Endothelial cell of hepatic sinusoid (primary cell): Measurements from ENCODE around the gene SYCE3.

Experiments used
- in situ Hi-C: cut with HindIII; loops from 2 replicates; pipeline ENCODE4 v1.10.0; 2017; ENCODE audit warnings: low sequenced_read_pairs

Gene SYCE3

DNA sequence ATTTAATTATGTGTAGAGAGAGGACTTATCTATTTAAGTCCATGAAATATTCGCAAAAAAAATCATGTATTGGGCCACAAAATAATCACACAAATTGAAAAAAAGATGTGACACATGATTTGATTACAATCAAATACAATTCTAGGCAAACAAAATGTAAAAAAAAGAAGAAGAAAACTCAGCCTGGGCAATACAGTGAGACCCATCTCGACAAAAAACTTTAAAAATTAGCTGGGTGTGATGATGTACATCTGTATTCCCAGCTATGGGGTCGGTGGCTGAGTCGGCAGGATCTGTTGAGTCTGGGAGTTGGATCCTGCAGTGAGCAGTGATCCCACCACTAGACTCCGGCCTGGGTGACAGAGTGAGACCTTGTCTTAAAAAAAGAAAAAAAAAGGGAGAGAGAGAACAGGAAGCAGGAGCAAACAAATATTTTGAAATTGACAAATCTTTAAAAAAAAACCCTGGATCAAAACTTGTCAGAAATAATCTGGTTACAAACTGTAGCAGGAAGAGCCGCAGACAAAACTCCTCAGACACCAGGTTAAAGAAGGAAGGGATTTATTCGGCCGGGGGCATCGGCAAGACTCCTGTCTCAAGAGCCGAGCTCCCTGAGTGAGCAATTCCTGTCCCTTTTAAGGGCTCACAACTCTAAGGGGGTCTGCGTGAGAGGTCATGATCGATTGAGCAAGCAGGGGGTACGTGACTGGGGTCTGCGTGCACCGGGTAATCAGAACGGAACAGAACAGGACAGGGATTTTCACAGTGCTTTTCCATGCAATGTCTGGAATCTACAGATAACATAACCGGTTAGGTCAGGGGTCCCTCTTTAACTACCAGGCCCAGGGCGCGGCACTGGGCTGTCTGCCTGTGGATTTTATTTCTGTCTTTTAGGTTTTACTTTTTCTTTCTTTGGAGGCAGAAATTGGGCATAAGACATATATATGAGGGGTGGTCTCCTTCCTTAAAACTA is 29.6 kb downstream of the SYCE3 start:
- in situ Hi-C loops: no loop called here

- in situ Hi-C loops: no loop called here
These were observed 30.6 kb downstream of the SYCE3 start for GRCh38 chr22:50531962-50532674.

- in situ Hi-C loops: no loop called here
These were observed 31.2 kb downstream of the SYCE3 start for GRCh38 chr22:50531546-50531961.

GRCh38 chr22:50530877-50531545 is 31.7 kb downstream of the SYCE3 start:
- in situ Hi-C loops: no loop called here

GRCh38 chr22:50530580-50530876 is 32.2 kb downstream of the SYCE3 start:
- in situ Hi-C loops: no loop called here

DNA sequence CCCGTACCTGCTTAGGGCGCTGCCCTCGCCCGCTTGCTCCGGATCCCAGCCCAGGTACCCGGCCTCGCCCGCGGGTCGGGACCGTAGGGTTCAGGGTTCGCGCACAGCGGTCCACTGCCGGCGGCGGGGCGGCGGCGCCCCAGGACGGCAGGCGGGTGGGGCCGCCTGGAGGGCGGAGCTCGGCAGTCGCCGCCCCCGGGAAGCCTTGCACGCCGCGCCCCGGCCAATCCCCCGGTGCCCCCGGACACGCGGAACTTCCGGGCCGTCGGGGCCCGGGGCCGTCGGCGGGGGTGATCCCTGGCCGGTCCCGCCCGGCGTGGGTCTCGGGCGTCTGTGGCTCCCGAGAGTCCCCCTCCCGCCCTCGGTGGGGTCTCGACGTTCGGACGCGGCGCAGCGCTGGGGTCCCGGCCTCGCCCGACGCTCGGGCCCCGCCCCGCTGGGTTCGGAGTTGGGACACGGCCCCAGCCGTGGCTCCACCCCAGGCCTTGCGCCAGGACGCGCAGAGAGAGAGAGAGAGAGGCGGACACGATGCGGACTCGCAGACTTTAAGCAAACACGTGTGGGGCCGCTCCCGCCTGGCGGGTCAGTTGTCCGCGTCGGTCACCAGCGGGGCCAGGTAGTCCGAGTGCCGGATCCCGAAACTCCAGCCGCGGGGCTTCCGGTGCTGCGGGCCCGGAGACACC is 32.7 kb downstream of the SYCE3 start, which contains the start of gene TYMP:
TYMP (minus strand) TSS at position 116 of the 683 bp plus-strand sequence. CDS start 303 bp downstream, outside the sequence.
- in situ Hi-C loops: no loop called here

GRCh38 chr22:50529416-50529896 is 33.3 kb downstream of the SYCE3 start:
- in situ Hi-C loops: no loop called here

DNA sequence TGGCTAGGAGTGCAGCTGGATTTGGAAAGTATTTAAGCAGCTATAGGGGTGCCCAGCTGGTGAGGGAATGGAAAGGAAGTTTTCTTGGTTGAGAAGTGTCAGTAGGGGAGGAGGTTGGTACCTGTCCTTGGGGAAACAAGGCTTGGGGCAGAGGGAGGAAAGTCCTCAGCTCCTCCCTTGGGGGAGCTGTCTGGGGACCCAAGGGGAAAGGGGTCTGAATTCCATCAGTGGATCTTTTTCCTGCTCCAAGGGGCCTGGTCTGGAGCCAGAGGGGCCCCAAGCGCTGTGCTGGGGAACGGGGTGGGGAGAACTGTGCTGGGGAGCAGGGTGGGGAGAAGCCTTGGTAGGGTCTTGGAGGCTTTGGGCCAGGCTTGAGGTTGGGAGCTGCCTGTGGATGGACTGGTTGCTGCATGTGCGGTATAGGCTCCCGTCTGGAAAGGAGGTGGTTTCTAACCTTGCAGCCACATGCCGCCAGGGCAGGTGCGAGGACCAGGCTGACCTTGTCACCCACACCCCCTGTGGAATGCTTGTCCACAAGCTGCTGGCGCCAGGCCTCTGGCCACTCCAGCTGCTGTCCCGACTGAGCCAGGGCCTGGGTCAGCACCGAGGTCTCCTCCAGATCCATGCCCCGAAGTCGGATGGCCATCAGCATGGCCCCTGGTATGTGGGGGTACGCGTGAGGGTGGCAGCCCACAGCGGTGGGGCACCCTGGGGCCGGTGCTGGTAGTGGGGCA is 33.9 kb downstream of the SYCE3 start:
- in situ Hi-C loops: no loop called here

DNA sequence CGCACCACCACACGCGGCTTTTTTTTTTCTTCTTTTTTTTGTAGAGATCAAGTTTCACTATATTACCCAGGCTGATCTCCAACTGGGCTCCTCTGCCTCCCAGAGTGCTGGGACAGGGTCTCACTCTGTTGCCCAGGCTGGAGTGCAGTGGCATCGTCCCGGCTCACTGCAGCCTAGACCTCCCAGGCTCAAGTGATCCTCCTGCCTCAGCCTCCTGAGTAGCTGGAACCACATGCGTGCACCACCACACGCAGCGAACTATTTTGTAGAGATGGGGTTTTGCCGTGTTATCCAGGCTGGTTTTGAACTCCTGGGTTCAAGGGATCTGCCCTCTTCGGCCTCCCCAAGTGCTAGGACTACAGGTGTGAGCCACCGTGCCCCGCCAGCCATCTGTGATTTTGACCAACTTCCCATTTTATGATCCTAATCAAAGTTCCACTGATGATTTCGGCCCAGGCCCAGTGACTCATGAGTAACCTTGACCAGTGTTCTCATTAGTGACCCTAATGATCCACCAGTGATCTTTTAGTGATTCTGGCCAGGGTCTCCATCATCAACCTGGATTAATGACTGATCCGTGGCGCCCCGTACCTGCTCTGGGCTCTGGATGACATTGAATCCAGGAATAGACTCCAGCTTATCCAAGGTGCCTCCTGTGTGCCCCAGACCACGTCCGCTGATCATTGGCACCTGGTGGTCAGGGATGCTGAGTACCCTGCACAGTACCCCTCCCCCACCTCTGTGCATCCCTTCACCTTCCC is 34.6 kb downstream of the SYCE3 start:
- in situ Hi-C loops: no loop called here

DNA sequence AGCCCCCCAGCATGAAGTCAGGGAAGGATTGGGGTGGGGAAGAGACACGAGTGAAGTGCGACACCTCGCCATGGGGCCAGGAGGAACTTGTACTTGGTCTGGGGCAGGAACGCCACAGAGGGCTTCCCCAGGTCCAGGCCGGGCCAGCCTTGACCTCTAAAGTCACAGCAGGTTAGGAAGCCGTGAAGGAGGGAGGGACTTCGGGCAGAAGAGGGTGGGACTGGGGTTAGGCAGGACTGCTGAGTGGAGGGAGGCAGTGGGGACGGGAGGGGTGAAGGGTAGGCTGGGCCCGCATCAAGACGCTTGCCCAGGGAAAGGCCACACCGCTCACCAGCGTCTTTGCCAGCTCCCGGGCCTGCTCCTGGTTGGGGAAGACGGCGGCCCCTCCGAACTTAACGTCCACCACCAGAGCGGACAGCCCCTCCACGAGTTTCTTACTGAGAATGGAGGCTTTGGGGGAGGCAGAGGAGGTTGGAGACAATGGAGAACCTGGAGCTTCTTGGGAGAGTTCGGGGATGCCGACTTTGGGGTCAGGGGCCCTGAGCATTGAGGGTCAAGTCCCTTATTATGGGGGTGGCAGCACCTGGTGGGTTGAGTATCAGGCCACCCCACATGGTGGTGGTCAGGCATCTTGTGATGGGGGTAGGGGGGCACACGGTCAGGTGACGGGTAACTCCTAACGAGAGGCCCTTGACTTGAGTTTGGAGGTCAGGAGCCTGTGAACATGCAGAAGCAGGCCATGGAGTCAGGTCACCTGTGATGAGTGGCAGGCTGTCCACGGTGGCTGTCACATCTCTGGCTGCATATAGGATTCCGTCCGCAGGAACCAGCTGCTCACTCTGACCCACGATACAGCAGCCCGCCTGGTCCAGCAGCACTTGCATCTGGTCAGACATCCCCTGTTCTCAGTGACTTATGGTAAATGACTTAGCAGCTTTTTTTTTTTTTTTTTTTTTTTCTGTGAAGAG is 35.6 kb downstream of the SYCE3 start:
- in situ Hi-C loops: no loop called here

- in situ Hi-C loops: no loop called here
These were observed 36.4 kb downstream of the SYCE3 start for GRCh38 chr22:50526108-50526833.

DNA sequence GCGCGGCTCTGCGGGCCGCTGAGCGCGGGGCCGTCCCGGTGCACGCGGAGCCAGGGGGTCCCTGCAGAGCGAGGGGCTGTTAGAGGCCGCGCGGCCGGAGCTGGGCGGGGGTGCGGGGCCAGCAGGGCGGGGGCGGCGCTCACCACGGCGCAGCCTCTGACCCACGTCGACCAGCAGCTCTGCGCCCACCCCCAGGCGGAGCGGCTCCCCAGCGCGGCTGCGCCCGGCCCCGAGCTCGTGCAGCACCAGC is 36.9 kb downstream of the SYCE3 start:
- in situ Hi-C loops: no loop called here

GRCh38 chr22:50525104-50525857 is 37.4 kb downstream of the SYCE3 start, which contains the start of gene SCO2:
TSS of gene SCO2 (minus strand) at chr22:50525598. CDS start at chr22:50524411, 1,187 bp downstream.
- in situ Hi-C loops: no loop called here

- in situ Hi-C loops: no loop called here
These were observed 38.0 kb downstream of the SYCE3 start for GRCh38 chr22:50524676-50525103.

DNA sequence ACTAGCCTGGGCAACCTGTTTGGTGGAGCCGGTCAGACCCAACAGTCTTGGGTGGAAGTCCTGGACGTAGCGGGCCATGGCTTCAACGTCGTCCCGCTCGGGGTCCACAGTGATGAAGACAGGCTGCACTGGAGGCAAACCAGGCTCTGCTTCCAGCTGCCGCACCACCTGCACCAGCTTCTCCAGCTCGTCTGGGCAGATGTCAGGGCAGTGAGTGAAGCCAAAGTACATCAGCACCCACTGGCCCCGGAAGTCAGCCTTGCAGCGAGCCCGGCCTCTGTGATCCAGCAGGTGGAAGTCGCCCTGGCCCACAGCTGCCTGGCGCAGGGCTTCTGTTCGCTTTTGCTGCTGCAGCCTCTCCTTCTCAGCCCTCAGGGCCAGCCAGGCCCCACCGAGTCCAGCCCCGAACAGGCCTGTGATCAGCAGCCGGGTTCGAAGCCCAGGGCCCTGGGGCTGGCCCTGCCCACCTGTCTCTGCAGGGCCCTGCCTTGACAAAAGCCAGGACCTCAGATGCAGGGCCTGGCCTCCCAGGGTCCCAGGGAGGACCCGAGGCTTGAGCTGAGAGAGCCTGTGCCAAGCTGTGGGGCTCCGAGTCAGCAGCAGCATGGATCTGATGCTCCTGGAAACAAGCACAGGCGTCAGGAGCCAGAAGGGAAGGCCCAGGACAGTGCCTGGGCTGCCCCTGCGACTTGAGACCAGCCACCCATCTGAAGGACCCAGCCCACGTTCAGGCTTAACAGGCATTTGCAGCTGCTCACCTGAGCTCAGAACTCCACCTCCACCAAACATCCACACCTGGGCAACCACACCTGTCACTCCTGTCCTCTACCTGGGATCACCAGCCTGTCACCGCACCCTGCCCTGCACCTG is 38.7 kb downstream of the SYCE3 start:
- in situ Hi-C loops: no loop called here

GRCh38 chr22:50523458-50523805 is 39.3 kb downstream of the SYCE3 start:
- in situ Hi-C loops: no loop called here
